Psoas muscle (tissue), 8 donors: ENCODE measurements around the gene PHF21B. TPM values are rescaled to one million over a fixed set of nuclear protein-coding genes. Genes with fewer than 3 reads are reported as not detected.

ENCODE experiments used
- ATAC-seq, 4 donors: fragments of 200-7000 bp; cut with Tn5 transposase; one replicate each; pipeline ENCODE4 v1.9.1; 2020; ENCODE audit warnings: moderate library complexity in 3 of 4, mild to moderate bottlenecking in 2 of 4
- DNase-seq, 2 donors: peaks; one replicate each; pipeline ENCODE4 v3.0.0-alpha.2; 2020
- H3K27ac ChIP-seq: fragments of 200-600 bp; one replicate; pipeline ENCODE4 v1.8.0; 2022
- H3K27me3 ChIP-seq, 3 donors: fragments of 200-600 bp in 1 of 3; one replicate each; pipeline versions ENCODE4 v1.6.1 to v1.8.0; 2013 to 2022; ENCODE audit warnings: low read length in 2 of 3, mild to moderate bottlenecking in 2 of 3, moderate library complexity in 1 of 3; ENCODE audit not compliant: insufficient read depth in 3 of 3
- H3K36me3 ChIP-seq, 2 donors: fragments of 200-600 bp in 1 of 2; one replicate each; pipeline versions ENCODE4 v1.6.1 to v1.8.0; 2013 to 2022; ENCODE audit warnings: low read depth in 1 of 2, mild to moderate bottlenecking in 1 of 2, moderate library complexity in 1 of 2; ENCODE audit not compliant: insufficient read depth in 1 of 2
- H3K4me1 ChIP-seq: fragments of 200-600 bp; one replicate; pipeline ENCODE4 v1.8.0; 2022
- H3K4me3 ChIP-seq: fragments of 200-600 bp; one replicate; pipeline ENCODE4 v1.8.0; 2022; ENCODE audit warnings: mild to moderate bottlenecking
- H3K9me3 ChIP-seq: fragments of 200-600 bp; one replicate; pipeline ENCODE4 v1.8.0; 2022
- WGBS, 3 donors: extraction: QIAGEN DNeasy Blood & Tissue Kit; methylation state at CpG; one replicate each; pipeline versions ENCODE4 v1.1.6 to v1.1.7; 2013; 5-methylcytosine and 5-hydroxymethylcytosine counted together
- intact Hi-C, 2 donors: fragments of 100-400 bp; cut with DNase I; formaldehyde crosslinking; loops; one replicate each; pipeline versions ENCODE4 v1.11.0 to v1.14.2; 2022
- polyA plus RNA-seq, 3 donors: library from polyadenylated mRNA; stranded (reverse); fragments of 200-250 nt; gene quantifications; one replicate each; pipeline ENCODE4 v1.2.3, GENCODE V29; 2013
- total RNA-seq, 4 donors: library from RNA; stranded (reverse); fragmentation: NEBNext Ultra II Directional in 2 of 4; extraction: Animal tissue kit (Norgen Biotek cat#: 25700) in 2 of 4; gene quantifications; one replicate each; pipeline versions ENCODE4 v1.2.1 to v1.2.4, GENCODE V29; 2021 to 2023
- TF ChIP-seq, protein P1 (sequence below): fragments of 200-600 bp; IDR thresholded peaks from one replicate; pipeline ENCODE4 v1.8.0; 2022; ENCODE audit warnings: antibody characterized with exemption
- donor health status: healthy with polysubstance abuse.
- donor health status: DM: no; HTN: no; CAD: no; lungs with moderate emphysema.
- donor health status: Bipolar disorder and iron deficiency.
- donor health status: healthy.
- donor health status: DM: yes; HTN: yes; CAD: no.
- donor health status: DM: no; HTN: no; CAD: no.
- donor health status: DM: no; HTN: no; CAD: no.
- donor health status: DM: yes; HTN: yes; CAD: no.

PHF21B gene
- total and polyA plus RNA-seq, 7 donors = 0.03 to 0.58 (median 0.16) TPM; not detected in 1

DNA sequence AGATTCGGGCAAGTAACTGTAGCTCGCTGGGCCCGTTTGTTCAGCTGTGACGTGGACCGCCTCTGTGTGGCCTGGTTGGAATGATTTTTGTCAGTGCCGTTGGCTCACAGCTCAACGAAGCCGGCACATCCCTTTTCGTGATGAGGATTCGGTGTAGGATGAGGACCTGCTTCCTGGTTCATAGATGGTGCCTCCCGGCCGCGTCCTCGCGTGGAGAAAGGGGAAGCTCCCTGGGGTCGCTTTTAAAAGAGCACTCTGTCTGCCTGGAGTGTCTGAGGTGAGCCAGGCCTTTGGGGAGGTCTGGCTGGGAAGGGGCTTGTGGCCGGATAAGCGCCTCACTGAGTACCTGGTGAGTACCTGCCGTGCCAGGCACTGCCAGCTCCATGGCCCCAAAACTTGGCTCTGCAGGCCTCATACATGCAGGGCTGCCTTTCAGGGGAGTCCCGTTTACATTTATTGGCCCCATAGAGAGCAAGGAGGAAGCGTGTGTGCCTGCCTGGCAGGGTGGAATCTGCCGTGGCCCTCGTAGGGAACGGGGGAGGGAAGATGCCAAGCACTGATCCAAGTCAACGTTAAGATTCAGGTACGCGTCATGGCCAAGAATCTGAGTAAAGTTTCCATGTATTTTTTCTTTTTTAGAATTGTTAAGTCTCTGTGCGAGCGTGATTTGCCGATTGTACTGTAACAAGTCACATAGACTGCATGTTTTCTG lies 169.0 kb downstream of the PHF21B start:
- H3K9me3 ChIP-seq = peaks cover 14% of the 10 kb centered on the region
- no peak overlapping the region for H3K4me3 ChIP-seq
- no peaks in the 10 kb centered on the region for H3K36me3 ChIP-seq
- intact Hi-C loops = no loop called here
- peaks cover 0 to 31% (median 12%) of the 10 kb centered on the region in 3 donors for H3K27me3 ChIP-seq
- ATAC-seq (no peak), DNase-seq (peak in 1 of 2 donors; percentile 23)
- H3K27ac ChIP-seq = no peak overlapping the region
- TF ChIP-seq, protein P1, sequence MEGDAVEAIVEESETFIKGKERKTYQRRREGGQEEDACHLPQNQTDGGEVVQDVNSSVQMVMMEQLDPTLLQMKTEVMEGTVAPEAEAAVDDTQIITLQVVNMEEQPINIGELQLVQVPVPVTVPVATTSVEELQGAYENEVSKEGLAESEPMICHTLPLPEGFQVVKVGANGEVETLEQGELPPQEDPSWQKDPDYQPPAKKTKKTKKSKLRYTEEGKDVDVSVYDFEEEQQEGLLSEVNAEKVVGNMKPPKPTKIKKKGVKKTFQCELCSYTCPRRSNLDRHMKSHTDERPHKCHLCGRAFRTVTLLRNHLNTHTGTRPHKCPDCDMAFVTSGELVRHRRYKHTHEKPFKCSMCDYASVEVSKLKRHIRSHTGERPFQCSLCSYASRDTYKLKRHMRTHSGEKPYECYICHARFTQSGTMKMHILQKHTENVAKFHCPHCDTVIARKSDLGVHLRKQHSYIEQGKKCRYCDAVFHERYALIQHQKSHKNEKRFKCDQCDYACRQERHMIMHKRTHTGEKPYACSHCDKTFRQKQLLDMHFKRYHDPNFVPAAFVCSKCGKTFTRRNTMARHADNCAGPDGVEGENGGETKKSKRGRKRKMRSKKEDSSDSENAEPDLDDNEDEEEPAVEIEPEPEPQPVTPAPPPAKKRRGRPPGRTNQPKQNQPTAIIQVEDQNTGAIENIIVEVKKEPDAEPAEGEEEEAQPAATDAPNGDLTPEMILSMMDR = no peak
- H3K4me1 ChIP-seq = no peaks in the 10 kb centered on the region
- 67 to 76% (median 68%) methylated on average over 30 of the region's 30 CpGs for WGBS, 3 donors

DNA sequence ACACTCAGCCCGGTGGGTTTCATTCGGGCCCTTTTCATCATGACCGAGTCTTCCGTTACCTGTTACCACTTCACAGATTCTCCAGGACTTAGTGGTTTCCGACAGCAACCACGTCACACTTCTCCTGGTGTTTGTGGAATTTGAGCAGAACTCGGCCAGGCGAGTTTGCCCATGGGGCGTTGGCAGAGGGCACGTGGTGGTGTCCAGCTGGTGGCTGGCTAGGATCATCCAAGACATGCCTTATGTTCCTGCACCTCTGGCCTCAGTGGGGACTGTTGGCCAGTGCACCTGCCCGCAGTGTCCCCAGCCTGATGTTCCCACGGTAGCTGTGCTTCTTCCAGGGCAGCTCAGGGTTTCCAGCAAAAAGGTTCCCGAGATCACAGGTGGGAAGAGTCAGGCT lies 170.1 kb downstream of the PHF21B start:
- Histone ChIP-seq H3K27me3 (peaks cover 0 to 31% (median 12%) of the 10 kb centered on the region in 3 donors), H3K9me3 (peaks cover 21% of the 10 kb centered on the region), H3K27ac (no peak overlapping the region), H3K4me3 (no peak overlapping the region), H3K36me3 (no peaks in the 10 kb centered on the region), H3K4me1 (no peaks in the 10 kb centered on the region)
- 28 to 47% (median 34%) methylated on average over 13 of the region's 13 CpGs for WGBS, 3 donors
- no peak for ATAC-seq
- DNase-seq = no peak
- intact Hi-C loops = no loop called here
- TF ChIP-seq, protein P1 = no peak

DNA sequence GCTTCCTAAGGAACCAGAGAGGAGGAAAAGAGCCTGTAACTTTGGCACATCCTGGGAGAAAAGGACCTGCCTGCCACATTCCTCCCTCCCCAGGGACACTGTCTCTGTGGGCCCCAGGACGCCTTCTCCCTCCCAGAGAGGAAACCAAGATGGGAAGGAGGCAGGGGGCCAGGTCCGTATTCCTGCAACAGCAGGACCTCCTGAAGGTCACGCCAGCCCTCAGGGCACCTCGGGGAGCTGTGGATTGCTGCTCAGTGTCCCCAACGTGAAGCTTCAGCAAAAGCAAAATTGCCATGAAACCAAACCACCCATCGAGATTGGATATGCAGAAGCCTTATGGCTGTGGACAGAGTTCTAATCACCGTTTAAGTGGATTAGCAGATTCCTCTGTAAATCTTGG lies 170.7 kb downstream of the PHF21B start:
- Histone ChIP-seq H3K27me3 (peaks cover 0 to 31% (median 12%) of the 10 kb centered on the region in 3 donors), H3K4me3 (no peak overlapping the region), H3K27ac (no peak overlapping the region), H3K4me1 (no peaks in the 10 kb centered on the region), H3K9me3 (peaks cover 22% of the 10 kb centered on the region), H3K36me3 (no peaks in the 10 kb centered on the region)
- no peak for ATAC-seq
- WGBS, 3 donors = 21 to 30% (median 27%) methylated on average over 7 of the region's 7 CpGs
- no peak for DNase-seq
- intact Hi-C loops = no loop called here
- TF ChIP-seq, protein P1 = no peak

DNA sequence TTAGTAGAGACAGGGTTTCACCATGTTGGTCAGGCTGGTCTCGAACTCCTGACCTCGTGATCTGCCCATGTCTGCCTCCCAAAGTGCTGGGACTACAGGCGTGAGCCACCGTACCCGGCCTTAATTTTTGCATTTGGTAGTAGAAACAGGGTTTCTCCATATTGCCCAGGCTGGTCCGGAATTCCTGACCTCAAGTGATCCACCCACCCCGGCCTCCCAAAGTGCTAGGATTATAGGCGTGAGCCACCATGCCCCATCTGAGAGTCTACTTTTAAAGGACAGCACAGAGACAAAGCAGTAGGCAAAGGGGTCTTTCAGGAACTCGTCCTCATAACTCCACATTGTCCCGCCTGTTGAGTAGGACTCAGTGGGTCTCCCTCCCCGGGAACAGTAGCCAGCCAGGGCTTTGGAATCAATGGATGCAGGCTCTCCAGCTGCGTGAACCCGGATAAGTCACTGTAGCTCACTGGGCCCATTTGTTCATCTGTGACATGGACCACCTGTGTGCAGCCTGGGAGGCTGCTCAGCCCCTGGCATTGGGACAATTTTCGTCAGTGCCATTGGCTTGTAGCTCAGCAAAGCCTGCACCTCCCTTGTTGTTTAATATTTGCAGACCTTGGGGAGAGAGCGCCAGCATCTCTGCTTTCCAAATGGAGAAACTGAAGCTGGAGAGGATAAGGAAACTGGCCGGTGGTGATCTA lies 171.3 kb downstream of the PHF21B start:
- DNase-seq (peak in 1 of 2 donors; percentile 13), ATAC-seq (no peak)
- TF ChIP-seq, protein P1 = no peak
- intact Hi-C loops = no loop called here
- H3K27me3 ChIP-seq = peaks cover 0 to 31% (median 12%) of the 10 kb centered on the region in 3 donors
- WGBS, 3 donors = 48 to 55% (median 51%) methylated on average over 16 of the region's 16 CpGs
- H3K4me3 ChIP-seq = no peak overlapping the region
- no peak overlapping the region for H3K27ac ChIP-seq
- no peaks in the 10 kb centered on the region for H3K4me1 ChIP-seq
- no peaks in the 10 kb centered on the region for H3K36me3 ChIP-seq
- peaks cover 22% of the 10 kb centered on the region for H3K9me3 ChIP-seq
